GM23338 (cell line): ENCODE measurements around the gene CPD. TPM values are rescaled to one million over a fixed set of nuclear protein-coding genes. Genes with fewer than 3 reads are reported as not detected.

Source experiments
- ATAC-seq: fragments of 200-7000 bp; cut with Tn5 transposase; 3 replicates; pipeline ENCODE4 v1.9.1; 2020
- DNase-seq: peaks from one replicate; pipeline ENCODE4 v3.0.0-alpha.2; 2015; ENCODE audit warnings: low spot score
- H2AFZ ChIP-seq: fragments of 200-600 bp; sonication (generic); 2 replicates; pipeline ENCODE4 v1.8.0; 2016; ENCODE audit warnings: antibody characterized with exemption, mild to moderate bottlenecking, moderate library complexity
- H3F3A ChIP-seq: fragments of 200-600 bp; sonication (generic); replicated peaks from 2 replicates; pipeline ENCODE4 v1.8.0; 2017; ENCODE audit warnings: antibody characterized with exemption, mixed run types, low read depth
- H3K27ac ChIP-seq: fragments of 200-600 bp; sonication (generic); 2 replicates; pipeline ENCODE4 v1.6.1; 2016; ENCODE audit warnings: low read depth
- H3K27me3 ChIP-seq: fragments of 200-600 bp; sonication (generic); 2 replicates; pipeline ENCODE4 v1.8.0; 2016; ENCODE audit warnings: mild to moderate bottlenecking, mixed run types, moderate library complexity; ENCODE audit not compliant: insufficient read depth
- H3K36me3 ChIP-seq: fragments of 200-600 bp; sonication (generic); 2 replicates; pipeline ENCODE4 v1.8.0; 2016; ENCODE audit warnings: mild to moderate bottlenecking; ENCODE audit not compliant: insufficient read depth
- H3K4me1 ChIP-seq: fragments of 200-600 bp; sonication (generic); 2 replicates; pipeline ENCODE4 v1.8.0; 2016; ENCODE audit warnings: mild to moderate bottlenecking, moderate library complexity; ENCODE audit not compliant: insufficient read depth
- H3K4me2 ChIP-seq: fragments of 200-600 bp; sonication (generic); 2 replicates; pipeline ENCODE4 v1.7.1; 2017; ENCODE audit warnings: mixed run types
- H3K4me3 ChIP-seq: fragments of 200-600 bp; sonication (generic); 2 replicates; pipeline ENCODE4 v1.6.1; 2016; ENCODE audit warnings: mixed run types
- H3K79me2 ChIP-seq: fragments of 200-600 bp; sonication (generic); replicated peaks from 2 replicates; pipeline ENCODE4 v1.8.0; 2017; ENCODE audit warnings: mild to moderate bottlenecking; ENCODE audit not compliant: insufficient read depth
- H3K9me2 ChIP-seq: fragments of 200-600 bp; sonication (generic); 2 replicates; pipeline ENCODE4 v1.8.0; 2017; ENCODE audit not compliant: insufficient read depth
- H4K20me1 ChIP-seq: fragments of 200-600 bp; sonication (generic); replicated peaks from 2 replicates; pipeline ENCODE4 v1.8.0; 2017; ENCODE audit warnings: mild to moderate bottlenecking; ENCODE audit not compliant: insufficient read depth
- H3K27ac Mint-ChIP-seq: 2 replicates; pipeline ENCODE4 v1.8.0; 2020; ENCODE audit warnings: inconsistent platforms, mild to moderate bottlenecking, moderate library complexity, mixed read lengths
- H3K27me3 Mint-ChIP-seq: 3 replicates; pipeline ENCODE4 v1.8.0; 2022; ENCODE audit warnings: low read depth, mild to moderate bottlenecking, moderate library complexity, mixed read lengths, inconsistent platforms; ENCODE audit not compliant: insufficient read depth, poor library complexity
- H3K36me3 Mint-ChIP-seq: 3 replicates; pipeline ENCODE4 v1.8.0; 2021; ENCODE audit warnings: low read depth, mild to moderate bottlenecking, inconsistent platforms, moderate library complexity, mixed read lengths
- H3K4me1 Mint-ChIP-seq: 3 replicates; pipeline ENCODE4 v1.8.0; 2020; ENCODE audit warnings: mild to moderate bottlenecking, inconsistent platforms, mixed read lengths
- H3K4me3 Mint-ChIP-seq: 3 replicates; pipeline ENCODE4 v1.8.0; 2021; ENCODE audit warnings: moderate library complexity, mild to moderate bottlenecking, inconsistent platforms, mixed read lengths
- H3K9me3 Mint-ChIP-seq: 3 replicates; pipeline ENCODE4 v1.8.0; 2020; ENCODE audit warnings: moderate library complexity, mild to moderate bottlenecking, inconsistent platforms, mixed read lengths
- CREB1 ChIP-seq: fragments of 250-450 bp; sonication (Bioruptor Pico); IDR thresholded peaks from 2 replicates; pipeline ENCODE4 v1.5.0; 2020; ENCODE audit warnings: low read depth, mild to moderate bottlenecking, moderate library complexity
- CTCF ChIP-seq, 2 experiments: fragments of 200-600 bp in 1 of 2; sonication (generic) in 1 of 2; conservative IDR thresholded peaks; 2 replicates each; pipeline versions ENCODE4 v1.5.1 to v1.6.1; 2016 to 2017; ENCODE audit warnings: antibody characterized with exemption in 2 of 2, low read depth in 2 of 2, mild to moderate bottlenecking in 2 of 2, moderate library complexity in 1 of 2
- EZH2 ChIP-seq: fragments of 200-600 bp; sonication (generic); IDR thresholded peaks from one replicate; pipeline ENCODE4 v1.8.0; 2017; ENCODE audit warnings: antibody characterized with exemption, mild to moderate bottlenecking, low read depth; ENCODE audit not compliant: unreplicated experiment
- EZH2phosphoT487 ChIP-seq: fragments of 200-600 bp; sonication (generic); IDR thresholded peaks from one replicate; pipeline ENCODE4 v1.8.1; 2018; ENCODE audit warnings: antibody characterized with exemption; ENCODE audit not compliant: unreplicated experiment
- NANOG ChIP-seq: IDR thresholded peaks from 2 replicates; pipeline ENCODE4 v1.6.1; 2016; ENCODE audit warnings: antibody characterized with exemption, borderline replicate concordance
- POLR2AphosphoS5 ChIP-seq: IDR thresholded peaks from 2 replicates; pipeline ENCODE4 v1.6.1; 2016; ENCODE audit warnings: antibody characterized with exemption, low read depth
- STAT1 ChIP-seq: IDR thresholded peaks from one replicate; pipeline ENCODE4 v1.6.1; 2016; ENCODE audit warnings: antibody characterized with exemption; ENCODE audit not compliant: unreplicated experiment
- ZNF114 ChIP-seq: fragments of 250-450 bp; sonication (Bioruptor Pico); IDR thresholded peaks from 2 replicates; pipeline ENCODE4 v1.5.0; 2020; ENCODE audit warnings: mild to moderate bottlenecking, moderate library complexity
- polyA plus RNA-seq: library from polyadenylated mRNA; unstranded; fragments of >200 nt; fragmentation: Nextera tagmentation; extraction: Ambion mirVana; gene quantifications from 2 replicates; pipeline ENCODE4 v1.2.1, GENCODE V29; 2016
- total RNA-seq: library from RNA; depleted of rRNA; stranded (reverse); fragments of >200 nt; shearing (Covaris generic); gene quantifications from 2 replicates; pipeline ENCODE4 v1.2.3, GENCODE V29; 2014
- TF ChIP-seq, protein P1 (sequence below): IDR thresholded peaks from 2 replicates; pipeline ENCODE4 v1.6.1; 2016; ENCODE audit warnings: antibody characterized with exemption
- TF ChIP-seq, protein P2 (sequence below): fragments of 250-450 bp; sonication (Bioruptor Pico); IDR thresholded peaks from 2 replicates; pipeline ENCODE4 v1.5.0; 2020; ENCODE audit warnings: mild to moderate bottlenecking, moderate library complexity

CPD gene
- total and polyA plus RNA-seq, 2 experiments from 2014 or later, result 6.2 to 57.8 TPM

GRCh38 chr17:30468465-30468864 is 89.7 kb downstream of the CPD start (continued):
- TF ChIP-seq NANOG, result no peak
- TF ChIP-seq, protein P1, sequence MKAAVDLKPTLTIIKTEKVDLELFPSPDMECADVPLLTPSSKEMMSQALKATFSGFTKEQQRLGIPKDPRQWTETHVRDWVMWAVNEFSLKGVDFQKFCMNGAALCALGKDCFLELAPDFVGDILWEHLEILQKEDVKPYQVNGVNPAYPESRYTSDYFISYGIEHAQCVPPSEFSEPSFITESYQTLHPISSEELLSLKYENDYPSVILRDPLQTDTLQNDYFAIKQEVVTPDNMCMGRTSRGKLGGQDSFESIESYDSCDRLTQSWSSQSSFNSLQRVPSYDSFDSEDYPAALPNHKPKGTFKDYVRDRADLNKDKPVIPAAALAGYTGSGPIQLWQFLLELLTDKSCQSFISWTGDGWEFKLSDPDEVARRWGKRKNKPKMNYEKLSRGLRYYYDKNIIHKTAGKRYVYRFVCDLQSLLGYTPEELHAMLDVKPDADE, result no peak

- DNase-seq (no peak), ATAC-seq (no peak)
- Histone ChIP-seq H3K79me2 (no peaks in the 10 kb centered on the region; the same call in 1 of the 2 replicates), H4K20me1 (no peaks in the 10 kb centered on the region), H3K27me3 (no peaks in the 10 kb centered on the region), H3K4me2 (no peak overlapping the region), H3K9me2 (no peaks in the 10 kb centered on the region), H3K36me3 (no peaks in the 10 kb centered on the region), H3K27ac (no peak overlapping the region), H3F3A (no peaks in the 10 kb centered on the region), H3K4me3 (no peak overlapping the region), H2AFZ (no peak overlapping the region), H3K4me1 (no peaks in the 10 kb centered on the region)
- H3K27ac Mint-ChIP-seq, result no peak overlapping the region
- H3K9me3 Mint-ChIP-seq, result no peaks in the 10 kb centered on the region
- peaks cover 8% of the 10 kb centered on the region; the same call in 2 of the 3 replicates for H3K4me1 Mint-ChIP-seq
- peaks cover 4% of the 10 kb centered on the region for H3K27me3 Mint-ChIP-seq
- H3K36me3 Mint-ChIP-seq, result no peaks in the 10 kb centered on the region
- no peak overlapping the region for H3K4me3 Mint-ChIP-seq
- no peak for TF ChIP-seq EZH2
- TF ChIP-seq POLR2AphosphoS5, result no peak
- no peak for TF ChIP-seq CTCF (conservative IDR thresholded peaks at IDR 0.05; ENCODE audit: low read depth in 2 of 2)
- no peak for TF ChIP-seq EZH2phosphoT487
- TF ChIP-seq CREB1 (CRISPR knock-in tag), result no peak
- TF ChIP-seq, protein P2, sequence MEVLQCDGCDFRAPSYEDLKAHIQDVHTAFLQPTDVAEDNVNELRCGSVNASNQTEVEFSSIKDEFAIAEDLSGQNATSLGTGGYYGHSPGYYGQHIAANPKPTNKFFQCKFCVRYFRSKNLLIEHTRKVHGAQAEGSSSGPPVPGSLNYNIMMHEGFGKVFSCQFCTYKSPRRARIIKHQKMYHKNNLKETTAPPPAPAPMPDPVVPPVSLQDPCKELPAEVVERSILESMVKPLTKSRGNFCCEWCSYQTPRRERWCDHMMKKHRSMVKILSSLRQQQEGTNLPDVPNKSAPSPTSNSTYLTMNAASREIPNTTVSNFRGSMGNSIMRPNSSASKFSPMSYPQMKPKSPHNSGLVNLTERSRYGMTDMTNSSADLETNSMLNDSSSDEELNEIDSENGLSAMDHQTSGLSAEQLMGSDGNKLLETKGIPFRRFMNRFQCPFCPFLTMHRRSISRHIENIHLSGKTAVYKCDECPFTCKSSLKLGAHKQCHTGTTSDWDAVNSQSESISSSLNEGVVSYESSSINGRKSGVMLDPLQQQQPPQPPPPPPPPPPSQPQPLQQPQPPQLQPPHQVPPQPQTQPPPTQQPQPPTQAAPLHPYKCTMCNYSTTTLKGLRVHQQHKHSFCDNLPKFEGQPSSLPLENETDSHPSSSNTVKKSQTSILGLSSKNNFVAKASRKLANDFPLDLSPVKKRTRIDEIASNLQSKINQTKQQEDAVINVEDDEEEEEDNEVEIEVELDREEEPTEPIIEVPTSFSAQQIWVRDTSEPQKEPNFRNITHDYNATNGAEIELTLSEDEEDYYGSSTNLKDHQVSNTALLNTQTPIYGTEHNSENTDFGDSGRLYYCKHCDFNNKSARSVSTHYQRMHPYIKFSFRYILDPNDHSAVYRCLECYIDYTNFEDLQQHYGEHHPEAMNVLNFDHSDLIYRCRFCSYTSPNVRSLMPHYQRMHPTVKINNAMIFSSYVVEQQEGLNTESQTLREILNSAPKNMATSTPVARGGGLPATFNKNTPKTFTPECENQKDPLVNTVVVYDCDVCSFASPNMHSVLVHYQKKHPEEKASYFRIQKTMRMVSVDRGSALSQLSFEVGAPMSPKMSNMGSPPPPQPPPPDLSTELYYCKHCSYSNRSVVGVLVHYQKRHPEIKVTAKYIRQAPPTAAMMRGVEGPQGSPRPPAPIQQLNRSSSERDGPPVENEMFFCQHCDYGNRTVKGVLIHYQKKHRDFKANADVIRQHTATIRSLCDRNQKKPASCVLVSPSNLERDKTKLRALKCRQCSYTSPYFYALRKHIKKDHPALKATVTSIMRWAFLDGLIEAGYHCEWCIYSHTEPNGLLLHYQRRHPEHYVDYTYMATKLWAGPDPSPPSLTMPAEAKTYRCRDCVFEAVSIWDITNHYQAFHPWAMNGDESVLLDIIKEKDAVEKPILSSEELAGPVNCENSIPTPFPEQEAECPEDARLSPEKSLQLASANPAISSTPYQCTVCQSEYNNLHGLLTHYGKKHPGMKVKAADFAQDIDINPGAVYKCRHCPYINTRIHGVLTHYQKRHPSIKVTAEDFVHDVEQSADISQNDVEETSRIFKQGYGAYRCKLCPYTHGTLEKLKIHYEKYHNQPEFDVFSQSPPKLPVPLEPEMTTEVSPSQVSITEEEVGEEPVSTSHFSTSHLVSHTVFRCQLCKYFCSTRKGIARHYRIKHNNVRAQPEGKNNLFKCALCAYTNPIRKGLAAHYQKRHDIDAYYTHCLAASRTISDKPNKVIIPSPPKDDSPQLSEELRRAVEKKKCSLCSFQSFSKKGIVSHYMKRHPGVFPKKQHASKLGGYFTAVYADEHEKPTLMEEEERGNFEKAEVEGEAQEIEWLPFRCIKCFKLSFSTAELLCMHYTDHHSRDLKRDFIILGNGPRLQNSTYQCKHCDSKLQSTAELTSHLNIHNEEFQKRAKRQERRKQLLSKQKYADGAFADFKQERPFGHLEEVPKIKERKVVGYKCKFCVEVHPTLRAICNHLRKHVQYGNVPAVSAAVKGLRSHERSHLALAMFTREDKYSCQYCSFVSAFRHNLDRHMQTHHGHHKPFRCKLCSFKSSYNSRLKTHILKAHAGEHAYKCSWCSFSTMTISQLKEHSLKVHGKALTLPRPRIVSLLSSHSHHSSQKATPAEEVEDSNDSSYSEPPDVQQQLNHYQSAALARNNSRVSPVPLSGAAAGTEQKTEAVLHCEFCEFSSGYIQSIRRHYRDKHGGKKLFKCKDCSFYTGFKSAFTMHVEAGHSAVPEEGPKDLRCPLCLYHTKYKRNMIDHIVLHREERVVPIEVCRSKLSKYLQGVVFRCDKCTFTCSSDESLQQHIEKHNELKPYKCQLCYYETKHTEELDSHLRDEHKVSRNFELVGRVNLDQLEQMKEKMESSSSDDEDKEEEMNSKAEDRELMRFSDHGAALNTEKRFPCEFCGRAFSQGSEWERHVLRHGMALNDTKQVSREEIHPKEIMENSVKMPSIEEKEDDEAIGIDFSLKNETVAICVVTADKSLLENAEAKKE (CRISPR knock-in tag), result no peak
- no peak for TF ChIP-seq ZNF114 (CRISPR knock-in tag)
- TF ChIP-seq STAT1, result no peak
- TF ChIP-seq, protein P1, result no peak
Observed at GRCh38 chr17:30472238-30472890, 93.6 kb downstream of the CPD start.
